HCT116 (cell line): ENCODE data around the gene EEA1. TPM values are rescaled to one million over a fixed set of nuclear protein-coding genes. Genes with fewer than 3 reads are reported as not detected.

Experiments used
- ATAC-seq: fragments of 200-7000 bp; cut with Tn5 transposase; 2 replicates; pipeline ENCODE4 v1.9.1; 2020; ENCODE audit warnings: mild to moderate bottlenecking, moderate library complexity
- BruUV-seq: library from RNA; stranded (reverse); fragments of 400-500 nt; replicated peaks from 2 replicates; lab custom pipeline; 2021; lab: Mats Ljungman, UMichigan
- CTCF ChIA-PET: fragments of 300-600 bp; sonication (Branson Sonifier 250); formaldehyde crosslinking; loops from one replicate; lab custom pipeline; 2021; ENCODE audit warnings: antibody characterized with exemption; lab: Charles Lee
- POLR2A ChIA-PET: fragments of 300-600, 350-600 bp; sonication (Branson Sonifier 250); formaldehyde crosslinking; loops from one replicate; lab custom pipeline; 2021; ENCODE audit warnings: antibody characterized with exemption; lab: Charles Lee
- RAD21 ChIA-PET, 2 experiments: fragments of 300-600 bp; sonication (Branson Sonifier 250); formaldehyde crosslinking; loops; one replicate each; lab custom pipeline; 2023; ENCODE audit warnings: low total read pairs in 2 of 2; ENCODE audit not compliant: uncharacterized antibody in 2 of 2, unreplicated experiment in 2 of 2, low non-redundant PET in 1 of 2; lab: Charles Lee
- DNase-seq: peaks from one replicate; pipeline ENCODE4 v3.0.0-alpha.2; 2010; ENCODE audit warnings: low read depth, low spot score
- H2AFZ ChIP-seq: fragments of 200-600 bp; shearing (Covaris generic), sonication (generic); 2 replicates; pipeline ENCODE4 v1.6.1; 2017; ENCODE audit warnings: low read depth, mixed run types, mixed read lengths, antibody characterized with exemption, low read length; ENCODE audit not compliant: poor library complexity, severe bottlenecking
- H3K27ac ChIP-seq: 2 replicates; pipeline ENCODE4 v1.5.1; 2012; ENCODE audit warnings: low read depth, low read length
- H3K27me3 ChIP-seq: fragments of 200-600 bp; sonication (generic); 2 replicates; pipeline ENCODE4 v1.6.1; 2016; ENCODE audit warnings: mixed run types, low read length, mixed read lengths; ENCODE audit not compliant: insufficient read depth
- H3K36me3 ChIP-seq, 2 experiments: fragments of 200-500 bp in 1 of 2; fragments of 200-600 bp in 1 of 2; sonication (Bioruptor generic) in 1 of 2; sonication (generic) in 1 of 2; 2 replicates each; pipeline versions ENCODE4 v1.5.1 to v1.6.1; 2014 to 2016; ENCODE audit warnings: low read length in 2 of 2, inconsistent platforms in 1 of 2, mixed read lengths in 1 of 2, mixed run types in 1 of 2; ENCODE audit not compliant: insufficient read depth in 2 of 2, control insufficient read depth in 1 of 2
- H3K4me1 ChIP-seq, 2 experiments: fragments of 200-600 bp in 1 of 2; sonication (generic) in 1 of 2; 2 replicates each; pipeline versions ENCODE4 v1.5.1 to v1.6.1; 2012 to 2017; ENCODE audit warnings: low read length in 2 of 2, inconsistent platforms in 1 of 2, mild to moderate bottlenecking in 1 of 2, mixed read lengths in 1 of 2, mixed run types in 1 of 2, moderate library complexity in 1 of 2; ENCODE audit not compliant: insufficient read depth in 2 of 2, control insufficient read depth in 1 of 2
- H3K4me2 ChIP-seq: fragments of 200-600 bp; sonication (generic); 2 replicates; pipeline ENCODE4 v1.6.1; 2017; ENCODE audit warnings: mixed run types, low read length, mixed read lengths
- H3K4me3 ChIP-seq, 2 experiments: fragments of 200-600 bp in 1 of 2; sonication (generic) in 1 of 2; replicated peaks in 1 of 2; 2 replicates each; pipeline ENCODE4 v1.5.1; 2011 to 2016; ENCODE audit warnings: low read length in 2 of 2, control low read depth in 1 of 2, low read depth in 1 of 2, mild to moderate bottlenecking in 1 of 2, mixed read lengths in 1 of 2, mixed run types in 1 of 2
- H3K79me2 ChIP-seq: fragments of 200-600 bp; sonication (generic); 2 replicates; pipeline ENCODE4 v1.6.1; 2017; ENCODE audit warnings: mild to moderate bottlenecking, mixed run types, low read length, moderate library complexity, mixed read lengths; ENCODE audit not compliant: insufficient read depth
- H3K9ac ChIP-seq: fragments of 200-600 bp; sonication (generic); 2 replicates; pipeline ENCODE4 v1.6.1; 2016; ENCODE audit warnings: low read length, mixed read lengths
- H3K9me2 ChIP-seq: fragments of 200-600 bp; sonication (generic), shearing (Covaris generic); 2 replicates; pipeline ENCODE4 v1.6.1; 2017; ENCODE audit warnings: mixed run types, mild to moderate bottlenecking, moderate library complexity; ENCODE audit not compliant: insufficient read depth
- H3K9me3 ChIP-seq, 2 experiments: fragments of 200-500 bp in 1 of 2; fragments of 200-600 bp in 1 of 2; sonication (Bioruptor generic) in 1 of 2; sonication (generic) in 1 of 2; 2 replicates each; pipeline ENCODE4 v1.6.1; 2014 to 2017; ENCODE audit warnings: low read length in 2 of 2, mixed read lengths in 2 of 2, inconsistent platforms in 1 of 2, low read depth in 1 of 2, mild to moderate bottlenecking in 1 of 2, mixed run types in 1 of 2, moderate library complexity in 1 of 2; ENCODE audit not compliant: control insufficient read depth in 1 of 2, insufficient read depth in 1 of 2
- H4K20me1 ChIP-seq: fragments of 200-600 bp; sonication (generic), shearing (Covaris generic); 2 replicates; pipeline ENCODE4 v1.6.1; 2017; ENCODE audit warnings: mixed run types, mild to moderate bottlenecking, moderate library complexity; ENCODE audit not compliant: insufficient read depth
- CBX3 ChIP-seq: IDR thresholded peaks from 2 replicates; pipeline ENCODE4 v1.6.1; 2012; ENCODE audit warnings: low read depth
- CEBPB ChIP-seq: IDR thresholded peaks from 2 replicates; pipeline ENCODE4 v1.6.1; 2012; ENCODE audit warnings: low read depth
- CTCF ChIP-seq, 3 experiments: fragments of 200-600 bp in 1 of 3; sonication (generic) in 1 of 3; IDR thresholded peaks in 2 of 3; conservative IDR thresholded peaks in 1 of 3; 2 replicates each; pipeline ENCODE4 v1.5.1; 2012 to 2017; ENCODE audit warnings: low read depth in 2 of 3, low read length in 2 of 3, antibody characterized with exemption in 1 of 3, borderline replicate concordance in 1 of 3, control low read depth in 1 of 3, mild to moderate bottlenecking in 1 of 3, mixed read lengths in 1 of 3, mixed run types in 1 of 3, moderate library complexity in 1 of 3; ENCODE audit not compliant: insufficient read depth in 1 of 3
- EGR1 ChIP-seq: IDR thresholded peaks from 2 replicates; pipeline ENCODE4 v1.6.1; 2012; ENCODE audit warnings: low read depth
- ELF1 ChIP-seq: IDR thresholded peaks from 2 replicates; pipeline ENCODE4 v1.6.1; 2012; ENCODE audit warnings: low read depth, borderline replicate concordance
- EZH2phosphoT487 ChIP-seq: fragments of 200-600 bp; IDR thresholded peaks from 2 replicates; pipeline ENCODE4 v1.6.1; 2018; ENCODE audit warnings: antibody characterized with exemption, borderline replicate concordance
- MAX ChIP-seq: IDR thresholded peaks from 2 replicates; pipeline ENCODE4 v1.6.1; 2012
- POLR2A ChIP-seq: IDR thresholded peaks from 2 replicates; pipeline ENCODE4 v1.7.0; 2011; ENCODE audit warnings: borderline replicate concordance; ENCODE audit not compliant: insufficient read depth, insufficient read length; ENCODE audit errors: extremely low read depth
- POLR2AphosphoS5 ChIP-seq: IDR thresholded peaks from 2 replicates; pipeline ENCODE4 v1.6.1; 2011; ENCODE audit warnings: mild to moderate bottlenecking, low read depth, low read length, moderate library complexity
- RAD21 ChIP-seq: IDR thresholded peaks from 2 replicates; pipeline ENCODE4 v1.6.1; 2012; ENCODE audit warnings: low read depth, mild to moderate bottlenecking
- REST ChIP-seq: IDR thresholded peaks from 2 replicates; pipeline ENCODE4 v1.6.1; 2012; ENCODE audit warnings: low read depth
- SP1 ChIP-seq: IDR thresholded peaks from 2 replicates; pipeline ENCODE4 v1.6.1; 2012; ENCODE audit warnings: low read depth
- SRF ChIP-seq: IDR thresholded peaks from 2 replicates; pipeline ENCODE4 v1.6.1; 2012; ENCODE audit warnings: low read depth
- TCF7L2 ChIP-seq: IDR thresholded peaks from 2 replicates; pipeline ENCODE4 v1.7.0; 2011; ENCODE audit warnings: borderline replicate concordance, inconsistent platforms; ENCODE audit not compliant: insufficient read depth, insufficient read length; ENCODE audit errors: extremely low read depth
- ZBTB33 ChIP-seq: IDR thresholded peaks from 2 replicates; pipeline ENCODE4 v1.6.1; 2011; ENCODE audit warnings: mild to moderate bottlenecking, low read length, moderate library complexity; ENCODE audit not compliant: insufficient replicate concordance; ENCODE audit errors: extremely low read depth
- ZFX ChIP-seq: fragments of 450-650 bp; IDR thresholded peaks from 2 replicates; pipeline ENCODE4 v1.6.1; 2017
- ZNF274 ChIP-seq: fragments of 200-500 bp; sonication (Bioruptor generic); IDR thresholded peaks from 2 replicates; pipeline ENCODE4 v1.6.1; 2014; ENCODE audit warnings: mild to moderate bottlenecking, low read depth, low read length, inconsistent platforms
- intact Hi-C: fragments of 100-400 bp; cut with micrococcal nuclease; formaldehyde crosslinking; loops from 2 replicates; pipeline ENCODE4 v1.10.0; 2022
- total RNA-seq: library from RNA; stranded (reverse); gene quantifications from one replicate; pipeline ENCODE4 v1.2.1, GENCODE V29; 2021; ENCODE audit not compliant: unreplicated experiment

EEA1 gene
- total RNA-seq, 1 experiment from 2014 or later, result 13.8 TPM

GRCh38 chr12:92737855-92738850, 190.9 kb downstream of the EEA1 start (continued):
- TF ChIP-seq REST (no peak), EGR1 (no peak), SRF (no peak), SP1 (no peak), ZFX (no peak), CEBPB (no peak), ELF1 (no peak), POLR2A (no peak), EZH2phosphoT487 (no peak), POLR2AphosphoS5 (no peak), RAD21 (no peak)

GRCh38 chr12:92736605-92737004, 192.5 kb downstream of the EEA1 start:
- intact Hi-C loops, result no loop called here
- ChIA-PET RAD21 (no interaction called here), CTCF (no interaction called here), POLR2A (no interaction called here)
- no peak for DNase-seq
- no peak overlapping the region for H3K27ac ChIP-seq
- no peaks in the 10 kb centered on the region for H3K27me3 ChIP-seq
- ATAC-seq, result no peak
- H3K9me3 ChIP-seq, result no peaks in the 10 kb centered on the region
- H2AFZ ChIP-seq, result no peak overlapping the region
- H3K4me3 ChIP-seq, result no peak overlapping the region
- H3K36me3 ChIP-seq, result no peaks in the 10 kb centered on the region
- no peak overlapping the region for H3K9ac ChIP-seq
- H3K4me1 ChIP-seq, result no peaks in the 10 kb centered on the region; a peak in 1 of 4 replicates
- H4K20me1 ChIP-seq, result no peaks in the 10 kb centered on the region
- no peak overlapping the region for H3K4me2 ChIP-seq
- no peaks in the 10 kb centered on the region for H3K79me2 ChIP-seq
- H3K9me2 ChIP-seq, result no peaks in the 10 kb centered on the region
- no TSS peak for BruUV-seq
- TF ChIP-seq SRF (no peak), ZBTB33 (no peak), SP1 (no peak), TCF7L2 (no peak), MAX (no peak), ZNF274 (no peak), EGR1 (no peak), ELF1 (no peak), CTCF (IDR thresholded peaks at IDR 0.05 in 2 of 3, conservative IDR thresholded peaks at IDR 0.05 in 1 of 3; ENCODE audit: borderline replicate concordance in 1 of 3, insufficient read depth in 1 of 3, low read depth in 2 of 3, low read length in 2 of 3) (no peak), CBX3 (no peak)
